Upper lobe of left lung (tissue), 4 donors: ENCODE data around the gene NEBL.

Experiments used
- POLR2A ChIP-seq, 4 donors: fragments of 450-650 bp; IDR thresholded peaks; one replicate each; pipeline ENCODE4 v1.5.1; 2016 to 2017; ENCODE audit warnings: antibody characterized with exemption in 4 of 4, mild to moderate bottlenecking in 2 of 4
- POLR2AphosphoS5 ChIP-seq, 2 donors: sonication (generic); formaldehyde crosslinking; IDR thresholded peaks; one replicate each; pipeline ENCODE4 v1.5.1; 2017; ENCODE audit warnings: antibody characterized with exemption in 2 of 2
- TF ChIP-seq, protein P1 (sequence below), 6 experiments: fragments of 450-650 bp in 4 of 6; fragments of 200-600 bp in 2 of 6; sonication (generic) in 2 of 6; IDR thresholded peaks; one replicate each; pipeline ENCODE4 v1.5.1; 2016 to 2019; ENCODE audit warnings: antibody characterized with exemption in 6 of 6

DNA sequence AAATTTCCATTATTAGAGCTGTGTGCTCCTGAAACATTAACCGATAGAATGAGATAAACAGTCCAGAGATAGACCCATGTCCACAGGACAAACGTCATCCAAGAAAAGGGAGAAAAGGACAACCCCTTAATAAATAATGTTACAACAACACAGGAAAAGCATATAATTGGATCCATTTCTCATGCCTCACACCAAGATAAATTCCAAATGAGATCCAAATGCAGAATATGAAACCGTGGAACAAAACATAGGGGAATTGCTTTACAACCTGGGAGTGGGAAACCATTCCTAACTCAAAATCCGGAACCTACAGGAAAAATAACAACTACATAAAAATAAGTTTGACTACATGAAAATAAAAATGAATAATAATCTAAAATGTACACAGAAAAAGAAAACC lies 22.4 kb upstream of the NEBL start:
- TF ChIP-seq, protein P1, sequence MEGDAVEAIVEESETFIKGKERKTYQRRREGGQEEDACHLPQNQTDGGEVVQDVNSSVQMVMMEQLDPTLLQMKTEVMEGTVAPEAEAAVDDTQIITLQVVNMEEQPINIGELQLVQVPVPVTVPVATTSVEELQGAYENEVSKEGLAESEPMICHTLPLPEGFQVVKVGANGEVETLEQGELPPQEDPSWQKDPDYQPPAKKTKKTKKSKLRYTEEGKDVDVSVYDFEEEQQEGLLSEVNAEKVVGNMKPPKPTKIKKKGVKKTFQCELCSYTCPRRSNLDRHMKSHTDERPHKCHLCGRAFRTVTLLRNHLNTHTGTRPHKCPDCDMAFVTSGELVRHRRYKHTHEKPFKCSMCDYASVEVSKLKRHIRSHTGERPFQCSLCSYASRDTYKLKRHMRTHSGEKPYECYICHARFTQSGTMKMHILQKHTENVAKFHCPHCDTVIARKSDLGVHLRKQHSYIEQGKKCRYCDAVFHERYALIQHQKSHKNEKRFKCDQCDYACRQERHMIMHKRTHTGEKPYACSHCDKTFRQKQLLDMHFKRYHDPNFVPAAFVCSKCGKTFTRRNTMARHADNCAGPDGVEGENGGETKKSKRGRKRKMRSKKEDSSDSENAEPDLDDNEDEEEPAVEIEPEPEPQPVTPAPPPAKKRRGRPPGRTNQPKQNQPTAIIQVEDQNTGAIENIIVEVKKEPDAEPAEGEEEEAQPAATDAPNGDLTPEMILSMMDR (IDR thresholded peaks at IDR 0.05) = no peak
- no peak for TF ChIP-seq POLR2A (IDR thresholded peaks at IDR 0.05)
- TF ChIP-seq POLR2AphosphoS5 (IDR thresholded peaks at IDR 0.05) = no peak
